ENCODE results near the gene FRAT2.
"Not testable (repeated sequence)": the region's sequence is repeated elsewhere in the genome, so short reads cannot be mapped to it uniquely, and the experiment has no call there.

Gene FRAT2

GRCh38 chr10:97321032-97321803 lies 13.3 kb downstream of the FRAT2 start:
- peak; percentile 57 to 71 for DNase-seq

DNA sequence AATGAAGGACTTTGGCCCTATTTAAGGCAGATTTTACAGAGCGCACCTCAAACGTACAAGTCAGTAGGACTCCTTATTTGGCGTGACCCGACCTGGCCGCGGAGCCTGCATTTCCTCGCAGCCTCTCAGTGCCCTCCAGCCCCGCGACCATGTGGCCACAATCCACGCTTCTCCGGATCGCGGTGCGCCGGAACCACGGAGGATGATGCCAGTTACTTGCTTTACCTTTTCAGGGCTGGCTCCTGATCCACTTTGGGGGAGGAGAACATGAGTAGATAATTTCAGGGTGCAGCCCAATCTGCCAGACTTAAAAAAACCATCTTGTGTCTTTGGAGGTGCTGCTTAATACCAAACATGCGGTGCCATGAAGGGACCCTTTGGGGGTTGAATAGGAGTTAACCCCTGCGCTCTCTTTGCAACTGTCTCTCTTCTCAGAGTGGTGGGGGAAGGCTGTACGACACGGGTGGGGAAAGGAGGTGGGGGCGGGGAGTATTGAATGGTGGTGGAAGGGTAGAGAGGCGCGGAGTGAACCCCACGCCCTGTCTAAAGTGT lies 14.0 kb downstream of the FRAT2 start:
- DNase-seq = peak; percentile 42 to 52

GRCh38 chr10:97319671-97320479 lies 14.7 kb downstream of the FRAT2 start:
- peak; percentile 49 to 62 for DNase-seq

- peak; percentile 49 to 69 for DNase-seq
Measured at GRCh38 chr10:97318772-97319651, 15.5 kb downstream of the FRAT2 start, which contains the start of gene FRAT1. FRAT1 (plus strand) TSS chr10:97319271; CDS start chr10:97319454, 183 bp downstream.

DNA sequence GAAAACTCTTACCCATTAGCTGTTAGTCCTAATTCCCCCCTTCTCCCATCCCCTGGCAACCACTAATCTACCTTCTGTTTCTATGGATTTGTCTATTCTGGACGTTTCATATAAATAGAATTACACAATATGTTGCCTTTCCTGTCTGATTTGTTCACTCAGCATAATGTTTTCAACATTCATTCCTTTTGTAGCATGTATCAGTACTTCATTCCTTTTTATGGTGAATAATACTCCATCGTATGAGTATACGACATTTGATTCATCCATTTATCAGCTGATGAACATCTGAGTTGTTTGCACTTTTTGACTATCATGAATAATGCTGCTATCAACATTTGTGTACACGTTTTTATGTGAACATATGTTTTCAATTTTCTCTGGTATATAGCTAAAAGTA lies 19.9 kb downstream of the FRAT2 start:
- DNase-seq = peak in 1 of 2 experiments; percentile 4

GRCh38 chr10:97312897-97313296 lies 21.6 kb downstream of the FRAT2 start:
- no peak for DNase-seq

GRCh38 chr10:97311111-97311626 lies 23.4 kb downstream of the FRAT2 start:
- DNase-seq = no peak

DNA sequence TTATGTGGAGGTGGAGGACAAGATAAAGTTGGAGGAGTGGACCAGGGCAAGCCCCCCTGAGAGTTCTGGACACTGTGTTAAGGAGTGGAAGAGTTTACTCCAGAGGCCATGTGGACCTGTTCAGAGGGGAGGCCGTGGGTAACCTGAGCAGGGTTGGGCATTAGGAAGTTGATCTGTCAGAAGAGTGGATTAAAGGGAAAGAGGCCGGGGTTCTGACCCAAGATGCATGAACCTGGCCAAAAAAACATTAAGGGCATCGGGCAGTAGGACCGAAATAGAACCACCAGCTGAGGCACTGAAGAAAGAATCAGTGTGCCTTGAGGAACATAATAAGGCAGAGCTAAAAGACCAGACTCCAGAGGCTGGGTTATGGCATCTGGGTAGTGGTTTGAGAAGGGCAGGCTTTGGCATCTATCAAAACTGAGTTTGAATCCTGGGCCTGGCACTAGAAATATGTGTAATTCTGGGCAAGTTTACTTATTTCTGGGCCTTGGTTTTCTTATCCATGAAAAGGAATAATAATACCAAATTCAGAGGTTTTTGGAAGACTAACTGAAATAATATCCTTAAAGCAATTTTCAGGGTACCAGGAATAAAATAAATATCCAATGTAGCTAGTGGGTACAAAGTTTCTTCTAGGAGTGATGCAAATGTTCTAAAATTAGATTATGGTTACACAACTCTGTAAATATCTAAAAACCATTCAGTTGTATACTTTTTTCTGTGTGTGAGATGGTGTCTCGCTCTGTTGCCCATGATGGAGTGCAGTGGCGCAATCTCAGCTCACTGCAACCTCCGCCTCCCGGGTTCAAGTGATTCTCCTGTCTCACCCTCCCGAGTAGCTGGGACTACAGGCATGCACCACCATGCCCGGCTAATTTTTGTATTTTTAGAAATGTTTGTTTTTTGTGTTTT lies 26.4 kb downstream of the FRAT2 start:
- no peak for DNase-seq

DNA sequence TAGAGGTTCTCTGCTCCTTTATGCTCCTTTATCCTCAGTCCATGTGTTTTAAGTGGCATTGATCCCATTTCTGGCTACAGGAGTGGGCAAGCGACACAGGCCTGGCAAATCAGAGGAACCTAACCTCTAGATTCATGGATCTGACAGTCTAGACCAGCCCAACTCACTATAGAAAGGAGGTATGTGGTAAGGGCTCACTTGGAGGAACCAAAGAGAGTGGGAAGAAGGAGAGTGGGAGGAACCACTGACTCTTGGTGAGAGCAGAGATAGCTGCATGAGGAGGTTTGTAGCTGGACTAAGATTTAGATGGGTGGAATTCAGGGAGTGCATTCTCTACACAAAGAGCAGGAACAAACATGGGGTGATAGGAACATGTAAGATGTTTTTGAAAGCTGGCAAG lies 27.1 kb downstream of the FRAT2 start:
- DNase-seq = no peak

GRCh38 chr10:97302088-97302791 lies 32.3 kb downstream of the FRAT2 start:
- DNase-seq = no peak

DNA sequence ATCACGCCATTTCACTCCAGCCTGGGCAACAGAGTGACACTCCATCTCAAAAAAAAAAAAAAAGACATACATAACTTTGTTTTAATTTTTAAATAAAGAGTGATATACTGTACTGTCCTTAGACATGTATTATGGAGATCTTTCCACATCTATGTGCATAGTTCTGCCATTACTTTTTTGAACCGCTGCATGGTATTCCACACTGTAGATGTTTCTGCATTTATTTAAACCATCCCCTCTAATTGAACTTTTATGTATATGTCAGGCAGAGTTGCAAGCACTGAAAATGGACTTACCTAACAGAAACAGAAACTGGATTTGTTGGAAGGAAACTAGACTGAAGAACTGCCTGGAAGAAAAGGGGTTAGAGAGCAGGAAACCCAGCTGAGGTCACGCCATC lies 33.5 kb downstream of the FRAT2 start:
- DNase-seq = no peak

DNA sequence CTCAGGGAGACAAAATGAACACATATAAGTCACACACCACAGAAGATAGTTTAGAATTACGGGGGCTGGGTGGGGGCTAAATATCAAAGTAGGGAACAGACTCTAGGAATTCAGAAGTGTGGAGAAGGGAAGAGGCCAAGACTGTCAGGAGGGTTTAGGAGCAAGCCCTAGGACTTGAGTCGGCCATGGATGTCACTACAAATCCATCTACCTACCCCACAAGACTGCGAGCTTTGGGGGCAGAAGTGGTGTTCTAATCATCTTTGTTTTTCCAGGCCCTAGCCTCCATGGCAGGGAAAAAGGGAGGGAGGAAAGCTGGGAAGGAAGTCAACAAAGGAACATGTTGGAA lies 36.3 kb downstream of the FRAT2 start:
- DNase-seq = no peak

DNA sequence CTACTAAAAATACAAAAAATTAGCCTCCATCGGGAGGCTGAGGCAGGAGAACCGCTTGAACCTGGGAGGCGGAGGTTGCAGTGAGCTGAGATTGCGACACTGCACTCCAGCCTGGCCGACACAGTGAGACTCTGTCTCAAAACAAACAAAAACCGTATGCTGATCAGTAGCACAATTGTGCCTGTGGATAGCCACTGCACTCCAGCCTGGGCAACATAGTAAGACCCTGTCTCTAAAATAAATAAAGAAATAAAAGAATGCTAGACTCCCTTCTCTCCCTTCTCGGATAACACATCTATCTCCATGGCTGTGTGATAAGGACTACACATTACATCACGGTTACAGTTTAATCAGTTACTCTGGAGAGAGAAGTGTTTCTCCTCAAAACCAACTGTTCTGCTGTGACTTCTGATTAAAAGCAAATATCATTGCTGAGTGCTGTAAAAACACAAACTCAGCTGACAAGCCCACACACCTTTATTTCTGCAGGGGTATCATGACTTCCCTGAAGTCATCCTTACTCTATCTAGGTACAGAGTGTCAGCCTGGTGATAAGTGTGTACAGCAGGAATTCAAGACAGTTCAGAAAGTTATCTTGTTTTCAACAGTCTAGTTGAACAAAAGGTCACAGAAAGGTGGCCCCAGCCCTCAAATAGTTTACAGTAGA lies 36.8 kb downstream of the FRAT2 start:
- DNase-seq = no peak

- DNase-seq = no peak
Measured at GRCh38 chr10:97292862-97293198, 41.7 kb downstream of the FRAT2 start.

DNA sequence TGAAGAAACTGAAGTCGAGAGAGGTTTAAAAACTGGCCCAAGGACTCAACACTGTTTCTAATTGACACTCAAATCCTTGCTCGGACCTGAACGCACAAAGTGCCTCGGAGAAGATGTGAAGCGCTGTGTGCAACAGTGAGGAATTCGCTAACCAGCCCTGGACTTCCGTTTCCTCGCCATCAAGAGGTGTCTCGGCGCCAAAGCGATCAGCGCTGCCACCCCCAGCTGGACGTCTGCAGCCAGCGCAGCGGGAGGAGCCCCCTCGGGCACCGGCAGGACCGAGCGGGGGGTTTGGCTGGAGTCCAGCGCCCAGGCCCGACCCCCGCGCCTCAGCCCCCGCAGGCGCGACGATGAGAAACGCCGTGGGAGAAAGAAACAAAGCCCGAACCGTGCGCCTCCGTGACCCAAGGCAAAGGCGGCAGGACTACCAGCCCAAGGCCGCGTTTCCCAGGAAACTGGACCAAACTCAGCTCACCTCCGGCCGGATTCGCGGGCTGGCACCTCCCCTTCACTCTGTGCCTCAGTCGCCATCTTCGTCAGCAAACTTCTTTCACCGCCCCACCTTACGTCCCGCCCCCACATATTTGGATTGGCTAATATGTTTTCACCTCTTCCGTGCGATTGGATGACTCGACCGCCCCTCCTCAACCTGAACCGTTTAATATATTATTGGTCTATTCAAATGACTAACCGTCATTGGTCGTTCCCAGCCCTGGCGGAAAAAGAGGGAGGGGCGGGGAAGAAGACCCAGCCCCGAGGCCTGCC lies 42.2 kb downstream of the FRAT2 start, which contains the start of gene ARHGAP19:
TSS of gene ARHGAP19 (minus strand) at position 541 of the 765 bp plus-strand sequence. CDS start at position 531, 10 bp downstream.
- peak; percentile 98 for DNase-seq

- no peak for DNase-seq
Measured at GRCh38 chr10:97291357-97292096, 43.0 kb downstream of the FRAT2 start.

GRCh38 chr10:97290576-97291356 lies 43.8 kb downstream of the FRAT2 start:
- not testable (repeated sequence) for DNase-seq

- not testable (repeated sequence) for DNase-seq
Measured at GRCh38 chr10:97290076-97290475, 44.5 kb downstream of the FRAT2 start.

Measured in AML-193 (cell line).